Thyroid gland (tissue), 4 donors: ENCODE data around the gene NEBL. TPM values are rescaled to one million over a fixed set of nuclear protein-coding genes. Genes with fewer than 3 reads are reported as not detected.

Experiments
- DNase-seq, 2 donors: peaks; one replicate each; pipeline ENCODE4 v3.0.0-alpha.2; 2019
- H3K27ac ChIP-seq, 3 donors: fragments of 200-600 bp; sonication (generic); 1 replicate in 2 of 3; 2 replicates in 1 of 3; pipeline ENCODE4 v1.5.1; 2016 to 2019; ENCODE audit warnings: mild to moderate bottlenecking in 1 of 3, moderate library complexity in 1 of 3
- H3K27me3 ChIP-seq: fragments of 200-600 bp; sonication (generic); one replicate; pipeline ENCODE4 v1.5.1; 2019
- H3K36me3 ChIP-seq, 2 donors: fragments of 200-600 bp; sonication (generic); one replicate each; pipeline ENCODE4 v1.5.1; 2016 to 2019
- H3K4me1 ChIP-seq, 2 donors: fragments of 200-600 bp; sonication (generic); one replicate each; pipeline ENCODE4 v1.5.1; 2017 to 2019
- H3K4me3 ChIP-seq, 3 donors: fragments of 200-600 bp; sonication (generic); replicated peaks in 1 of 3; 1 replicate in 2 of 3; 2 replicates in 1 of 3; pipeline ENCODE4 v1.5.1; 2016; ENCODE audit warnings: mild to moderate bottlenecking in 1 of 3
- H3K9me3 ChIP-seq: fragments of 200-600 bp; sonication (generic); one replicate; pipeline ENCODE4 v1.5.1; 2017
- CTCF ChIP-seq, 6 experiments: fragments of 200-600 bp in 3 of 6; fragments of 450-650 bp in 3 of 6; sonication (generic) in 3 of 6; IDR thresholded peaks; one replicate each; pipeline ENCODE4 v1.5.1; 2016 to 2019; ENCODE audit warnings: antibody characterized with exemption in 6 of 6, mild to moderate bottlenecking in 2 of 6, inconsistent platforms in 1 of 6, moderate library complexity in 1 of 6
- POLR2A ChIP-seq, 2 donors: fragments of 450-650 bp; IDR thresholded peaks; one replicate each; pipeline ENCODE4 v1.6.1; 2017; ENCODE audit warnings: antibody characterized with exemption in 2 of 2, mild to moderate bottlenecking in 2 of 2, moderate library complexity in 1 of 2
- WGBS, 2 donors: methylation state at CpG; one replicate each; pipeline ENCODE4 v1.1.5; 2017; 5-methylcytosine and 5-hydroxymethylcytosine counted together
- intact Hi-C: fragments of 100-400 bp; cut with DNase I; formaldehyde crosslinking; loops from one replicate; pipeline ENCODE4 v1.15.1; 2023
- total RNA-seq, 4 donors: library from RNA; depleted of rRNA; stranded (reverse); fragments of >200 nt; gene quantifications; one replicate each; pipeline ENCODE4 v1.2.3, GENCODE V29; 2016

The NEBL gene
- total RNA-seq, 4 donors from 2014 or later: 163 to 269 (median 214) TPM

DNA sequence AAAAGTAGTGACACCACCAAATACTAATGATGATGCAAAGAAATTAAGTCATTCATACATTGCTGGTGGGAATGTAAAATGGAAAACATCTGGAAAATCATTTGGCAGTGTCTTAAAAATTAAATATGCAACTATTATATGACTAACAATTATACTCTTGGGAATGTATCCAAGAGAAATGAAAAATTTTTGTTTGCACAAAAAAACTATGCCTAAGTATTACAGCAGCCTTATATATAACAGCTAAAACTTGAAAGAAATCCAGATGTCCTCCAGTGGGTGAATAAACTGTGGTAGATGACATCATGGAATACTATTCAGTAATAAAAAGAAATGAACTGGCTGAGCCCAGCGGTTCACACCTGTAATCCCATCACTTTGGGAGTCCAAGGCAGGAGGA, 132.0 kb downstream of the NEBL start:
- TF ChIP-seq POLR2A (IDR thresholded peaks at IDR 0.05) (no peak), CTCF (IDR thresholded peaks at IDR 0.05) (no peak)
- Histone ChIP-seq H3K9me3 (no peaks in the 10 kb centered on the region), H3K4me3 (no peak overlapping the region), H3K4me1 (no peaks in the 10 kb centered on the region), H3K27ac (no peak overlapping the region), H3K36me3 (no peaks in the 10 kb centered on the region), H3K27me3 (no peaks in the 10 kb centered on the region)
- intact Hi-C loops: no loop called here
- 96 to 100% methylated on average over 1 of the region's 1 CpG for WGBS, 2 donors
- DNase-seq: no peak

- no peak for TF ChIP-seq CTCF (IDR thresholded peaks at IDR 0.05)
- no peak for TF ChIP-seq POLR2A (IDR thresholded peaks at IDR 0.05)
- Histone ChIP-seq H3K9me3 (no peaks in the 10 kb centered on the region), H3K4me3 (no peak overlapping the region), H3K27me3 (no peaks in the 10 kb centered on the region), H3K36me3 (no peaks in the 10 kb centered on the region), H3K4me1 (no peaks in the 10 kb centered on the region), H3K27ac (no peak overlapping the region)
- DNase-seq: no peak
- intact Hi-C loops: no loop called here
- 66 to 79% methylated on average over 2 of the region's 2 CpGs for WGBS, 2 donors
Observed at GRCh38 chr10:20760460-20760859, 136.7 kb downstream of the NEBL start.

DNA sequence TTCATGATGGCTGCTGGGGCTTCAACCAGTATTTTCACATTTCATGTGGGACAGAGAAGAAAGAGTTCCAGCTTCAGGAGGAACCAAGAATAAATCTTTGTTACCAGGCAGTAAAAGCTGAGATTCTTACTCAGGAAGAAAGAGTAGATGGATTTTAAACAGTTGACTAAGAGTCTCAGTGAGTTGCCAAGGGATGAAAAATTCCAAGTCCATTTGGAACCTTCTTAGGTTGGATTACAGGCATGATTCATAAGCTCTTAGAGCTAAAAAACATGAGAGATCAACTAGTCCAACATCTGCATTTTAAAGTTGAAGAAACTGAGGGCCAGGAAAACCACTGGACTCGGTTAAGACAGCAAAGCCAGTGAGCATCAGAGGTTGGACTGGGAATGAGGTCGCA, 148.6 kb downstream of the NEBL start:
- intact Hi-C loops: no loop called here
- TF ChIP-seq POLR2A (IDR thresholded peaks at IDR 0.05) (no peak), CTCF (IDR thresholded peaks at IDR 0.05) (no peak)
- no peak overlapping the region for H3K27ac ChIP-seq
- no peak for DNase-seq
- 76 to 84% methylated on average over 2 of the region's 2 CpGs for WGBS, 2 donors
- H3K4me3 ChIP-seq: no peak overlapping the region
- no peaks in the 10 kb centered on the region for H3K27me3 ChIP-seq
- H3K9me3 ChIP-seq: no peaks in the 10 kb centered on the region
- no peaks in the 10 kb centered on the region for H3K36me3 ChIP-seq
- no peaks in the 10 kb centered on the region for H3K4me1 ChIP-seq

DNA sequence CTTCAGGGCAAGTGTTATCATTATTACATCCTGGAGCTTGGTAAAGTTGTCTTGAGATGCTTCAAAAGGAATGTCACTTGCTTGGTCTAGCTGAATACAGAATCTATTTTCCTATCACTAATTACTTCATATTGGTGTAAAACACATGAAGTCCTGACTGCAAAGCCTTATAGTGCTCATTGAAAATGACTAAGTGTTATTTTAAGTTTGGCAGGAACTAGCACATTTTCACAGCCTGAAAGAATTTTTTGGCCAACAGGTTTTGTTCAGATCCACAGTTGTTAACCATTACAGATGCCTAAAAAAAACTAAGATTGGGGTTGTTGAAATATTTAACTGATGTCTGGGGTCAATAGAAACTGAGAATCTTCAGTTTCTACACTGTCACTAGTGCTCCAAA, 149.3 kb downstream of the NEBL start:
- DNase-seq: no peak
- Histone ChIP-seq H3K27me3 (no peaks in the 10 kb centered on the region), H3K9me3 (no peaks in the 10 kb centered on the region), H3K4me3 (no peak overlapping the region), H3K27ac (no peak overlapping the region), H3K36me3 (no peaks in the 10 kb centered on the region), H3K4me1 (no peaks in the 10 kb centered on the region)
- intact Hi-C loops: no loop called here
- TF ChIP-seq CTCF (IDR thresholded peaks at IDR 0.05) (no peak), POLR2A (IDR thresholded peaks at IDR 0.05) (no peak)

DNA sequence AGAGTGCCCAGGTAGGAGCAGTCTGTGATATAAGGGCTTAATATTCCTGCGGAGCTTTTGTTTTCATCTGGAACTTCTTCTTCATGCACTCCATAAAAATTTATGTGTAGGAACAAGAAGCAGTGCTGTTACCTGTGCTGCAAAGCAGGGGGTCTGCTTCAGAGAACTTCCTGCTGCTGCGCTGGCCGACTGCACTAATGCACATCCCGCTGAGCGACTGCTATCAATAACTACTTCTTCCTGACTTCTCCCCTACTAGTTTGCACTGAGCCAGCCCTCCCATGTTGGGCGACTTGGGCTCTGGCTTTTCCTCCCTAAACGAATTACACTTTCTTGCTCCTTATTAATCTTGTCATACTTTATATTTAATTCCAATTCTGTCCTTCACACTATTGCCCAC, 150.3 kb downstream of the NEBL start:
- 79 to 81% methylated on average over 7 of the region's 7 CpGs for WGBS, 2 donors
- Histone ChIP-seq H3K4me1 (no peaks in the 10 kb centered on the region), H3K27ac (no peak overlapping the region), H3K27me3 (no peaks in the 10 kb centered on the region), H3K9me3 (no peaks in the 10 kb centered on the region), H3K36me3 (no peaks in the 10 kb centered on the region), H3K4me3 (no peak overlapping the region)
- intact Hi-C loops: no loop called here
- no peak for DNase-seq
- no peak for TF ChIP-seq CTCF (IDR thresholded peaks at IDR 0.05)
- no peak for TF ChIP-seq POLR2A (IDR thresholded peaks at IDR 0.05)
